Measurements from ENCODE around the gene NELFA. TPM values are rescaled to one million over a fixed set of nuclear protein-coding genes. Genes with fewer than 3 reads are reported as not detected.

Gene NELFA
- total and polyA plus RNA-seq, 2 of the 13 experiments (the other 11 are each of a cell fraction or from before 2014, with no cell fraction given) = 13.3 to 18.5 TPM

- FAIRE-seq (no peak), DNase-seq (ENCODE audit: low spot score) (no peak), ATAC-seq (no peak; the same call in 2 of the 3 replicates)
- H3K36me3 ChIP-seq (replicated peaks in 1 of 2; ENCODE audit: control insufficient read depth in 1 of 2, insufficient read depth in 2 of 2, low read length in 2 of 2) = peaks cover 36 to 78% of the 10 kb centered on the region in 2 experiments
- no peaks in the 10 kb centered on the region for H3K4me1 ChIP-seq (ENCODE audit: insufficient read depth, low read length)
- peaks cover 6% of the 10 kb centered on the region; the same call in 1 of the 2 replicates for H4K20me1 ChIP-seq (ENCODE audit: insufficient read depth, low read length)
- H3K4me2 ChIP-seq (ENCODE audit: low read depth, low read length) = no peak overlapping the region
- H3K27me3 ChIP-seq (ENCODE audit: control insufficient read depth in 1 of 2, insufficient read depth in 2 of 2, low read length in 2 of 2) = no peaks in the 10 kb centered on the region
- no peak overlapping the region for H3K9ac ChIP-seq (ENCODE audit: insufficient read depth, low read depth, low read length)
- in situ Hi-C loops (cut with HindIII; ENCODE audit: extremely low pct_ligation_motif_present, low pct_unique_long_range_greater_than_20kb) (no loop called here), intact Hi-C loops (cut with micrococcal nuclease; ENCODE audit: unreplicated experiment) (no loop called here)
- no TSS peak for BruUV-seq (replicated peaks)
- H3K9me3 ChIP-seq (ENCODE audit: low read length) = no peaks in the 10 kb centered on the region
- TF ChIP-seq TOE1 (CRISPR knock-in tag; IDR thresholded peaks at IDR 0.05) = no peak
- no peak for TF ChIP-seq TEAD2 (CRISPR knock-in tag; IDR thresholded peaks at IDR 0.05)
- TF ChIP-seq, protein P1, sequence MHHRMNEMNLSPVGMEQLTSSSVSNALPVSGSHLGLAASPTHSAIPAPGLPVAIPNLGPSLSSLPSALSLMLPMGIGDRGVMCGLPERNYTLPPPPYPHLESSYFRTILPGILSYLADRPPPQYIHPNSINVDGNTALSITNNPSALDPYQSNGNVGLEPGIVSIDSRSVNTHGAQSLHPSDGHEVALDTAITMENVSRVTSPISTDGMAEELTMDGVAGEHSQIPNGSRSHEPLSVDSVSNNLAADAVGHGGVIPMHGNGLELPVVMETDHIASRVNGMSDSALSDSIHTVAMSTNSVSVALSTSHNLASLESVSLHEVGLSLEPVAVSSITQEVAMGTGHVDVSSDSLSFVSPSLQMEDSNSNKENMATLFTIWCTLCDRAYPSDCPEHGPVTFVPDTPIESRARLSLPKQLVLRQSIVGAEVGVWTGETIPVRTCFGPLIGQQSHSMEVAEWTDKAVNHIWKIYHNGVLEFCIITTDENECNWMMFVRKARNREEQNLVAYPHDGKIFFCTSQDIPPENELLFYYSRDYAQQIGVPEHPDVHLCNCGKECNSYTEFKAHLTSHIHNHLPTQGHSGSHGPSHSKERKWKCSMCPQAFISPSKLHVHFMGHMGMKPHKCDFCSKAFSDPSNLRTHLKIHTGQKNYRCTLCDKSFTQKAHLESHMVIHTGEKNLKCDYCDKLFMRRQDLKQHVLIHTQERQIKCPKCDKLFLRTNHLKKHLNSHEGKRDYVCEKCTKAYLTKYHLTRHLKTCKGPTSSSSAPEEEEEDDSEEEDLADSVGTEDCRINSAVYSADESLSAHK (CRISPR knock-in tag; IDR thresholded peaks at IDR 0.05; ENCODE audit: borderline replicate concordance) = no peak
- TF ChIP-seq ZNF616 (CRISPR knock-in tag; IDR thresholded peaks at IDR 0.05; ENCODE audit: low read depth) = no peak
- TF ChIP-seq HNRNPL (IDR thresholded peaks at IDR 0.05; ENCODE audit: low read depth, low read length) = peak; percentile 53; the same call in 1 of the 2 replicates
- TF ChIP-seq CHD4 (IDR thresholded peaks at IDR 0.05; ENCODE audit: borderline replicate concordance, low read length) = no peak
- no peak for TF ChIP-seq ZNF510 (CRISPR knock-in tag; IDR thresholded peaks at IDR 0.05; ENCODE audit: low read depth)
- TF ChIP-seq, protein P2, sequence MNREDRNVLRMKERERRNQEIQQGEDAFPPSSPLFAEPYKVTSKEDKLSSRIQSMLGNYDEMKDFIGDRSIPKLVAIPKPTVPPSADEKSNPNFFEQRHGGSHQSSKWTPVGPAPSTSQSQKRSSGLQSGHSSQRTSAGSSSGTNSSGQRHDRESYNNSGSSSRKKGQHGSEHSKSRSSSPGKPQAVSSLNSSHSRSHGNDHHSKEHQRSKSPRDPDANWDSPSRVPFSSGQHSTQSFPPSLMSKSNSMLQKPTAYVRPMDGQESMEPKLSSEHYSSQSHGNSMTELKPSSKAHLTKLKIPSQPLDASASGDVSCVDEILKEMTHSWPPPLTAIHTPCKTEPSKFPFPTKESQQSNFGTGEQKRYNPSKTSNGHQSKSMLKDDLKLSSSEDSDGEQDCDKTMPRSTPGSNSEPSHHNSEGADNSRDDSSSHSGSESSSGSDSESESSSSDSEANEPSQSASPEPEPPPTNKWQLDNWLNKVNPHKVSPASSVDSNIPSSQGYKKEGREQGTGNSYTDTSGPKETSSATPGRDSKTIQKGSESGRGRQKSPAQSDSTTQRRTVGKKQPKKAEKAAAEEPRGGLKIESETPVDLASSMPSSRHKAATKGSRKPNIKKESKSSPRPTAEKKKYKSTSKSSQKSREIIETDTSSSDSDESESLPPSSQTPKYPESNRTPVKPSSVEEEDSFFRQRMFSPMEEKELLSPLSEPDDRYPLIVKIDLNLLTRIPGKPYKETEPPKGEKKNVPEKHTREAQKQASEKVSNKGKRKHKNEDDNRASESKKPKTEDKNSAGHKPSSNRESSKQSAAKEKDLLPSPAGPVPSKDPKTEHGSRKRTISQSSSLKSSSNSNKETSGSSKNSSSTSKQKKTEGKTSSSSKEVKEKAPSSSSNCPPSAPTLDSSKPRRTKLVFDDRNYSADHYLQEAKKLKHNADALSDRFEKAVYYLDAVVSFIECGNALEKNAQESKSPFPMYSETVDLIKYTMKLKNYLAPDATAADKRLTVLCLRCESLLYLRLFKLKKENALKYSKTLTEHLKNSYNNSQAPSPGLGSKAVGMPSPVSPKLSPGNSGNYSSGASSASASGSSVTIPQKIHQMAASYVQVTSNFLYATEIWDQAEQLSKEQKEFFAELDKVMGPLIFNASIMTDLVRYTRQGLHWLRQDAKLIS (CRISPR knock-in tag; IDR thresholded peaks at IDR 0.05) = no peak
- TF ChIP-seq MNT (IDR thresholded peaks at IDR 0.05) = peak; percentile 74
- TF ChIP-seq ZBTB7B (CRISPR knock-in tag; IDR thresholded peaks at IDR 0.05) = no peak
- peak; percentile 68 for TF ChIP-seq RBM22 (optimal IDR thresholded peaks at IDR 0.05; ENCODE audit: low read length)
- TF ChIP-seq DPF2 (CRISPR knock-in tag; IDR thresholded peaks at IDR 0.05; ENCODE audit: borderline replicate concordance, low read depth) = no peak
- peak; percentile 20 for TF ChIP-seq AGO2 (optimal IDR thresholded peaks at IDR 0.05; ENCODE audit: low read depth, low read length)
- POLR2A ChIA-PET = no interaction called here
- no peak overlapping the region for H3K4me3 ChIP-seq (replicated peaks in 1 of 3; ENCODE audit: insufficient read depth in 1 of 3, low read depth in 2 of 3, low read length in 3 of 3)
- H3K79me2 ChIP-seq (ENCODE audit: insufficient read depth, low read length) = no peaks in the 10 kb centered on the region
- H2AFZ ChIP-seq (ENCODE audit: low read length) = no peak overlapping the region
- CTCF ChIA-PET (ENCODE audit: low intra/inter-chr PET ratio, low total read pairs) = no interaction called here
- over 99% methylated on average over 23 of the region's 27 CpGs for WGBS (ENCODE audit: low lambda C conversion rate)
- no peak overlapping the region for H3K27ac ChIP-seq (ENCODE audit: extremely low read length, insufficient read depth, low read length)
These were observed 24.2 kb downstream of the NELFA start for GRCh38 chr4:1984406-1985191.
